ENCODE results near the gene AOC1.
A peak's percentile ranks its signal among the peaks of the same experiment; 100 is the strongest.

Gene AOC1

GRCh38 chr7:150858236-150859197 is 6.2 kb downstream of the AOC1 start:
- no peak for DNase-seq

- no peak for DNase-seq
Observed at GRCh38 chr7:150860291-150860977, 8.1 kb downstream of the AOC1 start.

GRCh38 chr7:150860978-150861295 is 8.6 kb downstream of the AOC1 start:
- DNase-seq: no peak

- DNase-seq: no peak
Observed at GRCh38 chr7:150862356-150862755, 10.0 kb downstream of the AOC1 start.

- DNase-seq: no peak
Observed at GRCh38 chr7:150863946-150864345, 11.6 kb downstream of the AOC1 start.

GRCh38 chr7:150866932-150867564 is 14.7 kb downstream of the AOC1 start:
- no peak for DNase-seq

- no peak for DNase-seq
Observed at GRCh38 chr7:150867605-150868004, 15.3 kb downstream of the AOC1 start.

GRCh38 chr7:150869467-150869866 is 17.1 kb downstream of the AOC1 start:
- DNase-seq: no peak

GRCh38 chr7:150871601-150872000 is 19.3 kb downstream of the AOC1 start:
- no peak for DNase-seq

- no peak for DNase-seq
Observed at GRCh38 chr7:150874401-150875198, 22.3 kb downstream of the AOC1 start.

GRCh38 chr7:150875791-150876190 is 23.5 kb downstream of the AOC1 start:
- DNase-seq: no peak

GRCh38 chr7:150876817-150877526 is 24.7 kb downstream of the AOC1 start:
- DNase-seq: peak; percentile 41

- no peak for DNase-seq
Observed at GRCh38 chr7:150877536-150877935, 25.2 kb downstream of the AOC1 start.

- no peak for DNase-seq
Observed at GRCh38 chr7:150879345-150879744, 27.0 kb downstream of the AOC1 start.

GRCh38 chr7:150881189-150881588 is 28.9 kb downstream of the AOC1 start:
- DNase-seq: no peak

- no peak for DNase-seq
Observed at GRCh38 chr7:150890853-150891584, 38.7 kb downstream of the AOC1 start.

GRCh38 chr7:150891740-150892139 is 39.4 kb downstream of the AOC1 start:
- no peak for DNase-seq

- no peak for DNase-seq
Observed at GRCh38 chr7:150895809-150896208, 43.5 kb downstream of the AOC1 start.

- no peak for DNase-seq
Observed at GRCh38 chr7:150896562-150897209, 44.4 kb downstream of the AOC1 start.

GRCh38 chr7:150897502-150898474 is 45.5 kb downstream of the AOC1 start:
- no peak for DNase-seq
